B cell (primary cell): ENCODE results near the gene CRIM1. TPM values are rescaled to one million over a fixed set of nuclear protein-coding genes. Genes with fewer than 3 reads are reported as not detected.

Experiments used
- ATAC-seq: fragments of 200-7000 bp; cut with Tn5 transposase; one replicate; pipeline ENCODE4 v1.10.0; 2021; ENCODE audit warnings: low read depth, mild to moderate bottlenecking, moderate number of reproducible peaks, moderate library complexity
- CTCF ChIA-PET: fragments of 350-600 bp; sonication (Branson Sonifier 250); formaldehyde crosslinking; loops from one replicate; lab custom pipeline; 2021; ENCODE audit warnings: antibody characterized with exemption, inconsistent platforms; lab: Charles Lee
- POLR2A ChIA-PET: fragments of 350-600 bp; sonication (Branson Sonifier 250); formaldehyde crosslinking; loops from one replicate; lab custom pipeline; 2021; ENCODE audit warnings: antibody characterized with exemption; lab: Charles Lee
- DNase-seq: peaks from one replicate; pipeline ENCODE4 v3.0.0; 2013
- H2AFZ ChIP-seq: 2 replicates; pipeline ENCODE4 v1.6.1; 2012; ENCODE audit warnings: mild to moderate bottlenecking, low read depth, low read length; ENCODE audit not compliant: insufficient read depth, poor library complexity, severe bottlenecking
- H3K27ac ChIP-seq, 2 donors: 1 replicate in 1 of 2; 2 replicates in 1 of 2; pipeline ENCODE4 v1.5.1; 2012 to 2013; ENCODE audit warnings: low read length in 2 of 2, mild to moderate bottlenecking in 2 of 2, moderate library complexity in 1 of 2
- H3K27me3 ChIP-seq, 4 experiments: fragments of 200-600 bp in 1 of 4; sonication (generic) in 1 of 4; replicated peaks in 1 of 4; 1 replicate in 2 of 4; 2 replicates in 2 of 4; pipeline versions ENCODE4 v1.6.1 to v1.7.0; 2013 to 2016; ENCODE audit warnings: low read length in 3 of 4, mild to moderate bottlenecking in 2 of 4, mixed read lengths in 1 of 4, moderate library complexity in 1 of 4; ENCODE audit not compliant: insufficient read depth in 4 of 4, control insufficient read depth in 3 of 4; ENCODE audit errors: control extremely low read depth in 1 of 4
- H3K36me3 ChIP-seq, 2 experiments: replicated peaks in 1 of 2; 1 replicate in 1 of 2; 2 replicates in 1 of 2; pipeline versions ENCODE4 v1.6.1 to v1.7.1; 2013; ENCODE audit warnings: low read length in 1 of 2; ENCODE audit not compliant: insufficient read depth in 2 of 2, control insufficient read depth in 1 of 2; ENCODE audit errors: control extremely low read depth in 1 of 2, extremely low read depth in 1 of 2
- H3K4me1 ChIP-seq, 2 donors: fragments of 200-600 bp in 1 of 2; sonication (generic) in 1 of 2; 1 replicate in 1 of 2; 2 replicates in 1 of 2; pipeline versions ENCODE4 v1.5.1 to v1.6.1; 2013 to 2017; ENCODE audit warnings: low read length in 2 of 2; ENCODE audit not compliant: control insufficient read depth in 2 of 2, insufficient read depth in 2 of 2
- H3K4me2 ChIP-seq: replicated peaks from 2 replicates; pipeline ENCODE3; 2012; ENCODE audit warnings: mild to moderate bottlenecking, low read depth, low read length; ENCODE audit not compliant: poor library complexity, severe bottlenecking
- H3K4me3 ChIP-seq, 5 experiments: fragments of 200-600 bp in 1 of 5; sonication (generic) in 1 of 5; 1 replicate in 3 of 5; 2 replicates in 2 of 5; pipeline versions ENCODE4 v1.5.1 to v1.7.0; 2011 to 2016; ENCODE audit warnings: low read length in 4 of 5, mild to moderate bottlenecking in 4 of 5, low read depth in 2 of 5, control low read depth in 1 of 5, moderate library complexity in 1 of 5; ENCODE audit not compliant: insufficient read depth in 1 of 5; ENCODE audit errors: control extremely low read depth in 1 of 5, extremely low read depth in 1 of 5
- H3K79me2 ChIP-seq: fragments of 200-600 bp; sonication (generic); one replicate; pipeline ENCODE4 v1.6.0; 2016; ENCODE audit warnings: low read length; ENCODE audit not compliant: control insufficient read depth, insufficient read depth
- H3K9ac ChIP-seq: fragments of 200-600 bp; sonication (generic); 2 replicates; pipeline ENCODE4 v1.6.1; 2017; ENCODE audit warnings: mild to moderate bottlenecking, low read length, moderate library complexity
- H3K9me3 ChIP-seq, 3 donors: one replicate each; pipeline versions ENCODE4 v1.6.1 to v1.7.1; 2013; ENCODE audit warnings: low read length in 2 of 3; ENCODE audit not compliant: control insufficient read depth in 2 of 3, insufficient read depth in 1 of 3; ENCODE audit errors: control extremely low read depth in 1 of 3
- H4K20me1 ChIP-seq: 2 replicates; pipeline ENCODE4 v1.6.0; 2012; ENCODE audit warnings: mild to moderate bottlenecking, low read length; ENCODE audit not compliant: insufficient read depth, control insufficient read depth, poor library complexity, severe bottlenecking
- H3K27ac Mint-ChIP-seq: one replicate; pipeline ENCODE4 v1.8.0; 2021; ENCODE audit warnings: mixed read lengths
- H3K27me3 Mint-ChIP-seq: one replicate; pipeline ENCODE4 v1.8.0; 2021; ENCODE audit warnings: mixed read lengths
- H3K4me1 Mint-ChIP-seq: one replicate; pipeline ENCODE4 v1.8.0; 2021; ENCODE audit warnings: mixed read lengths
- H3K4me3 Mint-ChIP-seq: one replicate; pipeline ENCODE4 v1.8.0; 2021; ENCODE audit warnings: mixed read lengths
- H3K9me3 Mint-ChIP-seq: one replicate; pipeline ENCODE4 v1.8.0; 2022; ENCODE audit warnings: mixed read lengths; ENCODE audit not compliant: insufficient read depth
- EZH2 ChIP-seq: IDR thresholded peaks from 2 replicates; pipeline ENCODE4 v1.6.1; 2012; ENCODE audit warnings: borderline replicate concordance, low read depth, mild to moderate bottlenecking, moderate library complexity, low read length; ENCODE audit not compliant: insufficient read depth, poor library complexity, severe bottlenecking
- WGBS: methylation state at CpG from one replicate; pipeline ENCODE4 v1.1.5; 2013; ENCODE audit warnings: missing lambda C conversion rate; ENCODE audit not compliant: insufficient coverage; 5-methylcytosine and 5-hydroxymethylcytosine counted together
- intact Hi-C: fragments of 100-400 bp; cut with micrococcal nuclease; formaldehyde crosslinking; loops from one replicate; pipeline ENCODE4 v1.10.0; 2022
- polyA plus RNA-seq: library from polyadenylated mRNA; depleted of rRNA; stranded (reverse); fragments of >200 nt; gene quantifications from 2 replicates; pipeline ENCODE4 v1.2.3, GENCODE V29; 2012
- total RNA-seq, 2 donors: library from RNA; stranded (reverse); fragments of 120-200 nt in 1 of 2; gene quantifications; 1 replicate in 1 of 2; 2 replicates in 1 of 2; pipeline versions ENCODE4 v1.2.3 to v1.2.4, GENCODE V29; 2013 to 2022
- TF ChIP-seq, protein P1 (sequence below): fragments of 200-600 bp; IDR thresholded peaks from one replicate; pipeline ENCODE4 v1.8.0; 2022; ENCODE audit warnings: antibody characterized with exemption, mild to moderate bottlenecking

The CRIM1 gene
- total and polyA plus RNA-seq, 2 donors (not counting 1 experiment from before 2014, with no cell fraction given): 1.3 to 5.0 TPM

DNA sequence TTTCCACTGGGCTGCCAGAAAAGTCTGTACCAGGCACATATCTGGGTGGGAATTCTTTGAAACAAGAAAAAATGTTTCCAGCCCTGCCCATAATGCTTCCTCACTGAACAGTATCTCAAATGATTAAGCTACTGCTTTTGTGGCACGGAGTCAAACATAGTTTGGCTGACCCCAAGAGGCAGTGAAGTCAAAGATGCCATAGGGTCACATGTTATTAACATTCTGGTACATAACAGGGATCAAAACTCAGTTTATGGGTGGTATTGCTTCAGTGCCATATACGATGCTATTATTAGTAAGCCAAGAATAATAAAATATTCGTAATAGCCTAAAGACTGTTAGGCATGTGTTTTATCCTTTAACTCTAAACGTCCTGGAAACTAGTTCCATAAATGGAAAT is 129.9 kb downstream of the CRIM1 start:
- Histone ChIP-seq H3K4me2 (no peak overlapping the region), H3K9me3 (no peaks in the 10 kb centered on the region)
- CTCF ChIA-PET: no interaction called here

GRCh38 chr2:36486521-36487044 is 131.0 kb downstream of the CRIM1 start:
- TF ChIP-seq, protein P1, sequence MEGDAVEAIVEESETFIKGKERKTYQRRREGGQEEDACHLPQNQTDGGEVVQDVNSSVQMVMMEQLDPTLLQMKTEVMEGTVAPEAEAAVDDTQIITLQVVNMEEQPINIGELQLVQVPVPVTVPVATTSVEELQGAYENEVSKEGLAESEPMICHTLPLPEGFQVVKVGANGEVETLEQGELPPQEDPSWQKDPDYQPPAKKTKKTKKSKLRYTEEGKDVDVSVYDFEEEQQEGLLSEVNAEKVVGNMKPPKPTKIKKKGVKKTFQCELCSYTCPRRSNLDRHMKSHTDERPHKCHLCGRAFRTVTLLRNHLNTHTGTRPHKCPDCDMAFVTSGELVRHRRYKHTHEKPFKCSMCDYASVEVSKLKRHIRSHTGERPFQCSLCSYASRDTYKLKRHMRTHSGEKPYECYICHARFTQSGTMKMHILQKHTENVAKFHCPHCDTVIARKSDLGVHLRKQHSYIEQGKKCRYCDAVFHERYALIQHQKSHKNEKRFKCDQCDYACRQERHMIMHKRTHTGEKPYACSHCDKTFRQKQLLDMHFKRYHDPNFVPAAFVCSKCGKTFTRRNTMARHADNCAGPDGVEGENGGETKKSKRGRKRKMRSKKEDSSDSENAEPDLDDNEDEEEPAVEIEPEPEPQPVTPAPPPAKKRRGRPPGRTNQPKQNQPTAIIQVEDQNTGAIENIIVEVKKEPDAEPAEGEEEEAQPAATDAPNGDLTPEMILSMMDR: no peak
- TF ChIP-seq EZH2: no peak
- no peak overlapping the region for H3K4me3 ChIP-seq
- Mint-ChIP-seq H3K27me3 (no peaks in the 10 kb centered on the region), H3K27ac (no peak overlapping the region), H3K9me3 (no peaks in the 10 kb centered on the region), H3K4me3 (no peak overlapping the region), H3K4me1 (no peaks in the 10 kb centered on the region)
- no peak overlapping the region for H3K4me2 ChIP-seq
- H3K27me3 ChIP-seq: no peaks in the 10 kb centered on the region
- no peaks in the 10 kb centered on the region for H3K79me2 ChIP-seq
- ChIA-PET POLR2A (no interaction called here), CTCF (no interaction called here)
- no peak overlapping the region for H2AFZ ChIP-seq
- DNase-seq (no peak), ATAC-seq (no peak)
- no peaks in the 10 kb centered on the region for H4K20me1 ChIP-seq
- H3K9me3 ChIP-seq: no peaks in the 10 kb centered on the region
- H3K4me1 ChIP-seq: no peaks in the 10 kb centered on the region
- intact Hi-C loops: no loop called here
- no peak overlapping the region for H3K9ac ChIP-seq
- H3K36me3 ChIP-seq: no peaks in the 10 kb centered on the region
- no CpG with 5 or more reads among the region's 1 CpG for WGBS
- no peak overlapping the region for H3K27ac ChIP-seq

More for the DNA sequence above, 129.9 kb downstream of the CRIM1 start:
- TF ChIP-seq EZH2: no peak
- TF ChIP-seq, protein P1: no peak
- Histone ChIP-seq H3K79me2 (no peaks in the 10 kb centered on the region), H3K9ac (no peak overlapping the region), H3K4me3 (no peak overlapping the region), H4K20me1 (no peaks in the 10 kb centered on the region), H2AFZ (no peak overlapping the region), H3K27ac (no peak overlapping the region), H3K27me3 (no peaks in the 10 kb centered on the region), H3K36me3 (no peaks in the 10 kb centered on the region), H3K4me1 (no peaks in the 10 kb centered on the region)
- ATAC-seq (no peak), DNase-seq (no peak)
- POLR2A ChIA-PET: no interaction called here
- Mint-ChIP-seq H3K4me1 (no peaks in the 10 kb centered on the region), H3K27ac (no peak overlapping the region), H3K27me3 (no peaks in the 10 kb centered on the region), H3K4me3 (no peak overlapping the region), H3K9me3 (no peaks in the 10 kb centered on the region)
- intact Hi-C loops: no loop called here
- 60% methylated on average over 1 of the region's 4 CpGs for WGBS
